Right renal cortex interstitium (tissue), 3 donors: ENCODE results near the gene LSP1. TPM values are rescaled to one million over a fixed set of nuclear protein-coding genes. Genes with fewer than 3 reads are reported as not detected.

Experiments
- DNase-seq, 3 donors: peaks; one replicate each; pipeline ENCODE4 v3.0.0-alpha.2; 2013; ENCODE audit warnings: low read depth in 3 of 3, low spot score in 2 of 3
- polyA plus RNA-seq, 3 donors: library from polyadenylated mRNA; unstranded; fragments of 120-200 nt; gene quantifications; one replicate each; pipeline ENCODE4 v1.2.1, GENCODE V29; 2013; ENCODE audit not compliant: insufficient read length in 3 of 3

Gene LSP1
- polyA plus RNA-seq, 3 donors, result 4.2 to 4.8 (median 4.8) TPM

DNA sequence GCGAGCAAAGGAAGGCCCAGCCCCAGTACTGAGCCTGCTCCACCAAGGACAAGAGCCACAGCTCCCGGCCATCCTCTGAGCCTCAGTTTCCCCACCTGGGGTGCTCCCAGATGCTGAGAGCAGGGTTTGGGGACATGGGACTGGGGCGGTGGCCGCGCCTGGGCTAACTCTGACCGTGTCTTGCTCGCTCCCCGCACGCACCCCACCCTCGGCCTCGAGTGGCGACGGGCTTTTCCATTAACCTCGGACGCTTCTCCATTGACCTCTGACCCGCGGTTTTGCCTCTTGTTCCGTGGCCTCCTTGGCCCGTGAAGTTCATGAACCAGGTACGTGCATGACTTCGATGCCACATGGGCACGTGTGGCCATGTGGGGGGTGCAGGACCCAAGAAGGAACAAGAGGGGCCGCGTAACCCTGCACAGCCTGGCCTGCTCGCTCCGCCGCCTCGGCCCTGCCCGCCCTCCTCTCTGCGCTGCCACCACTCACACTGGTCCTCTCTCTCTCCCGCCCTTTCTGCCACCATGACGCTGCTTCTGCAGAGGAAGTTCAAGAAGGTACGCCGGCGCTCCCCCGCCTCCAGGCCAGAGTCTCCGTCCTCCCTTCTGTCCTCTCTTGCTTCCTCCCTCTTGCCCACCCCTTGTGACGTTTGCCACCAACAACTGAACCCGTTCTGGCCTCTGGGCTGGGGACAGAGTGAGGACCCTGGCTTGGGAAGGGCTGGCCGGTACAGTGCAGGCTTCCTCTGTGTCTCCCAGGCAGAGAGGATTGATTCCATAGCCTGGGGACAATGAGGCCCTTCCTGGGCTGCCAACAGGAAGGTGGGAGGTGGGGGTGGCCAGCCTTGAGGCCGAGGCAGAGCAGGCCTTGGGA is 73.5 kb downstream of the LSP1 start:
- DNase-seq, result no peak

- no peak for DNase-seq
Measured at GRCh38 chr11:1927026-1927847, 74.4 kb downstream of the LSP1 start.

DNA sequence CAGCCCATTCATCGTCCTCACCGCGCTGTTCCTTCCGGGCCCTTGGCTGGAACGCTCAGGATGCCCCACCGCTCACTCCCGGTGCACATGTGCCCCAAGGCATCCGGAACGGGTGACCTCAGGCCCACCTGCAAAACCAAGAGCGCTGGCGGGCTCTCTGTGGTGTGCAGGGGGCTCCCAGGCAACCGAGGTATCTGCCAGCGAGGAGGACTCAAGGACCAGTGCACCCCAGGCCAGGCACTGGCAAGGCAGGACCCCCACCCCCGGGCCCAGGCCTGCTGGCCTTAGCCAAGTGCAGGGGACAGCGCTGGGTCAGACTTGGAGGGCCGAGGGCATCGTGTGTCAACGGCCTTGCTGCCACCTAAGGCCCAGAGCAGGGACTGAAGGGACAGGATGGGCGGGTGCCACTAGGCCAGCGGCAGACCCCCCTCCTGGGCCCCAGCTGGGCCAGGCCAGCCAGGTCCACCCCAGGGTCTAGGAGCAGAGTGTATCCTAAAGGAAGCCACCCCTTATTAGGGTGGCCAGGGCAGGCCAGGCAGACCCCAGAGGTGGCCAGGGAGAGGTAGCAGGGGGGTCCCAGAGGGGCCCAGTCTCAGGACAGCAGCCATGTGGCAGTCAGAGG is 75.1 kb downstream of the LSP1 start:
- no peak for DNase-seq

- no peak for DNase-seq
Measured at GRCh38 chr11:1928470-1928890, 75.6 kb downstream of the LSP1 start.

- no peak for DNase-seq
Measured at GRCh38 chr11:1928891-1929541, 76.1 kb downstream of the LSP1 start.

DNA sequence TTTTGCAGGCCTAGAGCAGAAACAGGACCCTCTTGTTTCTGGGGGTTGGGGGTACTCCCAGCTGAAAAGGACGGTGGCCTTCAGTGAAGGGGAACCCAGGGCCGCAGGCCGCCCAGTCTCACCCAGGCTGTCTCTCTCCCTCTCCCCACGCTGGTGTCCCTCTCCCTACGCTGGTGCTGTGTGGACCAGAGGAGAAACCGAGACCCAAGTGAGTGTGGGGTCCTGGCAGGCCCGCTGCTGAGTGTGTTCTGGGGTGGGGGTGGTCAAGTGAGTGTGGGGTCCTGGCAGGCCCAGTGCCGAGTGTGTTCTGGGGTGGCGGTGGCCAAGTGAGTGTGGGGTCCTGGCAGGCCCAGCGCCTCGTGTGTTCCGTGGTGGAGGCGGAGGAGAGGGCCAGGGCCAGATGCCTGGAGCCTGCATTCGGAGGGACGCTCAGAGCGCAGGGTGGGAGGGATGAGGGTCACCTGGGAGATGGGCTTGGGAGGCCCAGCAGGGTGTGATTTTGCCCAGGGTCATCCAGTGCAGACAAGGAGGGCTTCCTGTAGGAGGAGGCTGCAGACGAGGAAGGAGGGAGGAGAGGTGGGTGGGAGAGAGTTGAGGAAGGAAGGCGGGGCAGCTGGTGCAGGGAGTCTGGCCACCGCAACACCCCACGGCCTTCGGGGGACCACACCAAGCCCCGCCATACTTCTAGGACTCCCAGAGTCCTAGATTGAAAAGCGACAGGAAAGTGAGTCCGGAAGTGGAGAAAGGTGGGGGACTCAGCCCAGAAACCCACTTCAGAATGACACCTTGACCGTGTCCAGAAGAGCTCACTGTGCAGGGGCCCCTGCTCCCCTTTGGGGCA is 77.0 kb downstream of the LSP1 start:
- no peak for DNase-seq

DNA sequence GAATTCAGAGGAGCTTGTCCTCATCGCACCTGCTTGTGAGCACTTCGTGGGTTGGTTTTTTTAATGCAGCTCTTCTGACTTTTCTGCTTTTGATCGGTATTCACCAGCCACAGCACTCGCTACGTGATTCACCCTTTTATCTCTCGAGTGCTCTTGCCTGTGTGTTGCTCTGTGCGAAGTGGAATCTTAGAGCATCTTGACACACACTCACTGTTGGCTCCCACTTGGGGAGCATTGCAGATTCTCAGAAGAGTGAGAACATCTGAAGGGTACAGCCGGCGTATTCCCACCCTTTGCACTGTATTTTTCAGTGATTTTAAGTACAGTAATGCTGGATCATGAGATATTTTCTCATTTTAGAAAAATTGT is 77.6 kb downstream of the LSP1 start:
- DNase-seq, result no peak

DNA sequence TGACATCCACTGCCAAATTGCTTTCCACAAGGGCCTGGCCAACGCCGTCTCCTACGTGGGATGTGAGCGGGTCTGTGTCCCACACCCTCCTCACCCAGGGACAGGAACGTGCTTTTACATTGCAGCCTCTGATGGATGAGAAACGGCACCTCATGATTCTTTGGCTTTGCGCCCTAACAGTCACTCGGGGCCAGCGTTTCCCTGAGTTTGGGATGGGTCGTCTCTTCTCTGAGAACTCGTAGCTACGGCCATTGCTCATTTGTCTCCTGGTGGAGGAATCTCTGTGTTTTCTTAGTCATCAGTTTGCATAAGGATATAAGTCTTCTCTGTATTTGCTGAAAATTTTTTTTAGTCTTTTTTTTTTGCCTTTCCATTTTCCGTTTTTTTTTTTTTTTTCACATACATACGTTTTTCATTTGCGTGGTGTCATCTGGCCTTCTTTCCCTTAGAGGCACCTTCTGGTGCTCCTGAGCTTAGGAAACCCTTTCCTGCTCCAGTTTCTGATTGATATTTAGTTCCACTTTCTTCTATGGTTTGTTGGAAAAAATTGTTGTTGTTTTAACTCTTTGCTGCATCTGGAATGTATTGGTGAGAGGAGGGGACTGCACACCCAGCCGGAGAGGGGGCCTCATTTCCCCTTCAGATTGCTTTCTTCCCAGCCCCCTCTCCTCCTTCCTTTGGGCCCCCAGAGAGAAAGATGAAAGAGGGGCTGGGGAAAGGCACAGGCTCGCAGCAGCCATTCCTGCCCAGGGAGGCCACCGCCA is 78.6 kb downstream of the LSP1 start:
- DNase-seq, result no peak

DNA sequence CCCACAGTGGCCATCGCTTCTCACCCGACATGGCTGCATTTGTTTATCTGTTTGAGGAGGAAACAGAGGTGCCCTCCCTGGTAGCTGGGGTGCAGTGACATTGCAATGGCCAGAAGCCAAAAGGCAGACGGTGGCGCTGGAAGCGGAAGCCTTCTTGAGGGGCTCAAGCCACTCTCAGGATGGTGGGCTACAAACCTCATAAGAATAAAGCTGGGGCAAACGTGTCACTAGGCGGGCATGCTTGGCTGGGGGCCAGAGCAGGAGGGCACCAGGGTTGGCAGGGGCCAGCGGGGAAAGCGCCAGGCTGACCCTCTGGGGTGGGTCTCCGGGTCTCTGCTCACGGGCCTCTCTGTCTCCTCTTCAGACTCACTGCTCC is 79.2 kb downstream of the LSP1 start:
- no peak for DNase-seq

DNA sequence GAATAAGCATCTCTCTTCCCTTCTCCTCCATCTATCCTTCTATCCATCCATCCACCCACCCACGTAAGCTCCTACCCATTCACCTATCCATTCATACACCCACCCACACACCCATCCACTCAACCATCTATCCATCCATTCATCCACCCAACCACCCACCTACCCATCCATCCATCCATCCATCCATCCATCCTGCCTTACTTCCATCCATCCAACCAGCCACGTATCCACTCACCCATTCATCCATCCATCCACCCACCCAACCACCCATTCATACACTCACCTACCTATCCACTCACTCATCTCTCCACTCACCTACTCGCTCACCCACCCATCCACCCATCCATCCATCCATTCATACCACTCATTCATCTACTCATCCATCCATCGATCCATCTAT is 79.8 kb downstream of the LSP1 start:
- DNase-seq, result no peak

DNA sequence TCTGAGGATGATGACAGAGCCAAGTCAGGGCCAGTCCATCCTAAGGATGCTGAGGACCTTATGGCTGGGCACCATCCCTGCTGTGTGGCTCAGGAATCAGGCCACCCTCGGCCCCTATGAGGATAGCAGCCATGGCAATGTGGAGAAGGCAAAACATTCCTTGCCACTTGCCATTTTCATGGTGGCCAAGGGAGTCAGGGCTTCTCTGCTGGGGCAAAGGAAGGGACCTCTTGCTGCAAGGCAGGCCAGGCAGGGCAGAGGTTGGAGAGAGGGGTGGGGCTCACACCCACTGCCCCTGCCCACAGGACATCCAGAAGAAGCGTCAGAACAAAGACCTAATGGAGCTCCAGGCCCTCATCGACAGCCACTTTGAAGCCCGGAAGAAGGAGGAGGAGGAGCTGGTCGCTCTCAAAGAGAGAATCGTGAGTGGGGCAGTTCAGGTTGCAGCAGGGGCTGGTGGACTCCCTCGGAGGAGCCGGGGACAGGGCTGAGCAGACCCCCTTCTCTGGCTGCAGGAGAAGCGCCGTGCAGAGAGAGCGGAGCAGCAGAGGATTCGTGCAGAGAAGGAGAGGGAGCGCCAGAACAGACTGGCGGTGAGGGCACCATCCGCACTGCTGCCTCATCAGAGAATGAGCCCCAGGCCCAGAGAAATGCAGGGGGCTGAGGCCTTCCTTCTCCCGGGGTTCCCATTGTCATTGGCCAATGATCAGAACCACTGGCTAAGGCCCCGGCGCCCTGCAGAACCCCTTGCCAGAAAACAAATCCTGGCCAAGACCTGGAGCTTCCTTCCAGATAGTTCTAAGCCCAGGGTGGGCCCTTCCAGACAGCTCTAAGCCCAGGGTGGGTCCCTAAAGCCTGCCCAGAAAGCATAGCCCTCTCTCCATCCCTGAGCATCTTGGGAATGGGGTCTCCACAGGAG is 80.8 kb downstream of the LSP1 start:
- DNase-seq, result no peak

GRCh38 chr11:1934335-1935155 is 81.7 kb downstream of the LSP1 start:
- no peak for DNase-seq

GRCh38 chr11:1935156-1936071 is 82.5 kb downstream of the LSP1 start:
- no peak for DNase-seq

GRCh38 chr11:1936072-1936780 is 83.3 kb downstream of the LSP1 start:
- DNase-seq, result no peak

DNA sequence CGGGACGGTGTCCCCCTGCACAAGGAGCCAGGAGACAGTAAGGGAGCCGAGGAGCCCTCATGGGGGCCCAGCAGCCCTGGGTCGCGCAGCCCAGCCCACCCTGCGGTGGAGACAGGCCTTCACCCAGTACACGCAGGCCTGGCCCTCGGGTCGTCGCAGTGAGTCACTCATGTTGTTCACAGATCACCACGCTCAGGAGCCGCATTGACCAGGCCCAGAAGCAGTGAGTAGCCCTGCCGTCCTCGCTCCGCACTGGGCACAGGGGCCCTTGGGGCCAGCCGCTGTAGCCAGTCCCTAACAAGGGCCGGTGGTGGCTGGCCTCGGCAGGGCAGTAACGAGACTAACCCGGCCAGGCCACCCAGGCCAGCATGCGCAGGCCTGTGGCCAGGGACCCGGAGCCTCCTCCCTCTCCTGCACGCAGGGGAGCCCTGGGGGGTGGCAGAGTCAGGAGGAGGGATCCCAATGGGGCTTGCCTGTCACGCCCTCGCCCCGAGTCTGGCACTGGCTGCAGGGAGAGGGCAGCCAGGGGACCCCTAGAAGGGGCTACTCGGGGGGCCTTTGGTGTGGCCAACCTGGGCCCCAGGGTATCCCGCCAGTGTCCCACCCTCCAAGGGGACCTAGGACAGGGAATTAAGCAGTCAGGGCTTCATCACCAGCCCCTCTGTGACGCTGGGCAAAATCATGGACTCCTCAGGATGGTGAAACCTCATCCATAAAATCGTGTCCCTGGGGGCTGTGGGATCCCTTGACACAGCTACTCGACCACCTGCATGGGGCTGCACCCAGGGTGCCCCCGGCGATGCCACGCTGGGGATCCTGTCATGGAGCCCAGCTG is 84.1 kb downstream of the LSP1 start:
- no peak for DNase-seq
